BE2C (cell line): ENCODE data around the gene BMERB1.
"Not testable (repeated sequence)": the region's sequence is repeated elsewhere in the genome, so short reads cannot be mapped to it uniquely, and the experiment has no call there.

Experiments
- DNase-seq: peaks from one replicate; pipeline ENCODE4 v3.0.0-alpha.2; 2020
- H3K27me3 ChIP-seq: fragments of 250-450 bp; sonication (Bioruptor Pico); 2 replicates; pipeline ENCODE4 v1.5.1; 2020; ENCODE audit warnings: mild to moderate bottlenecking
- H3K36me3 ChIP-seq: fragments of 250-450 bp; sonication (Bioruptor Pico); 2 replicates; pipeline ENCODE4 v1.5.1; 2020; ENCODE audit warnings: mild to moderate bottlenecking
- H3K4me1 ChIP-seq: fragments of 250-450 bp; sonication (Bioruptor Pico); 2 replicates; pipeline ENCODE4 v1.5.1; 2020
- H3K4me3 ChIP-seq: 2 replicates; pipeline ENCODE4 v1.5.1; 2011; ENCODE audit warnings: low read depth, low read length
- H3K9me3 ChIP-seq: fragments of 250-450 bp; sonication (Bioruptor Pico); 2 replicates; pipeline ENCODE4 v1.5.1; 2020
- TF ChIP-seq, protein P1 (sequence below): IDR thresholded peaks from 2 replicates; pipeline ENCODE4 v1.5.1; 2012; ENCODE audit warnings: mild to moderate bottlenecking, low read depth, low read length

The BMERB1 gene

DNA sequence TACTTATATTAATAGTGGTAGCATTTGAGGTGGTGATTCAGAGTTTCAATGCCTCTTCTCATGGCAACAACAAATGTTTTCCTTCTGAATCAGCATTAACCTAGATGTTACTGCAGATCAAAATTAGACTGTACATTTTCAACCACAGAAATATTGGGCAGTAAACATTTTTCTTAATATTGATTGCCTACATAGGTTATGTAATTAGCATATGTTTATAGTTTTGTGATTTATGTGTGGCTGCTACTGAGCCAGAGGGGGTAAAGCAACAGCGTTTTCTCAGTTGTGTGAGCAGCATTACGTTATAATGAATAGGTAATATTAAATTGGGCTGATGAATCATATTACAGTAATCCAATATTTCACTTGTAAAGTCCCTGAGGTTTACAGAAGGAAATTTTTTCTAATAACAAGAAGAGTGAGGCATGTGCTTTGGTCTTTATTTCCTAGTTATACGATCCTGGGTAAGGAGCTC is 18.8 kb upstream of the BMERB1 start:
- Histone ChIP-seq H3K4me3 (no peak overlapping the region), H3K4me1 (peaks cover 6% of the 10 kb centered on the region), H3K27me3 (no peaks in the 10 kb centered on the region), H3K9me3 (no peaks in the 10 kb centered on the region), H3K36me3 (no peaks in the 10 kb centered on the region)
- DNase-seq: no peak
- TF ChIP-seq, protein P1, sequence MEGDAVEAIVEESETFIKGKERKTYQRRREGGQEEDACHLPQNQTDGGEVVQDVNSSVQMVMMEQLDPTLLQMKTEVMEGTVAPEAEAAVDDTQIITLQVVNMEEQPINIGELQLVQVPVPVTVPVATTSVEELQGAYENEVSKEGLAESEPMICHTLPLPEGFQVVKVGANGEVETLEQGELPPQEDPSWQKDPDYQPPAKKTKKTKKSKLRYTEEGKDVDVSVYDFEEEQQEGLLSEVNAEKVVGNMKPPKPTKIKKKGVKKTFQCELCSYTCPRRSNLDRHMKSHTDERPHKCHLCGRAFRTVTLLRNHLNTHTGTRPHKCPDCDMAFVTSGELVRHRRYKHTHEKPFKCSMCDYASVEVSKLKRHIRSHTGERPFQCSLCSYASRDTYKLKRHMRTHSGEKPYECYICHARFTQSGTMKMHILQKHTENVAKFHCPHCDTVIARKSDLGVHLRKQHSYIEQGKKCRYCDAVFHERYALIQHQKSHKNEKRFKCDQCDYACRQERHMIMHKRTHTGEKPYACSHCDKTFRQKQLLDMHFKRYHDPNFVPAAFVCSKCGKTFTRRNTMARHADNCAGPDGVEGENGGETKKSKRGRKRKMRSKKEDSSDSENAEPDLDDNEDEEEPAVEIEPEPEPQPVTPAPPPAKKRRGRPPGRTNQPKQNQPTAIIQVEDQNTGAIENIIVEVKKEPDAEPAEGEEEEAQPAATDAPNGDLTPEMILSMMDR: no peak

DNA sequence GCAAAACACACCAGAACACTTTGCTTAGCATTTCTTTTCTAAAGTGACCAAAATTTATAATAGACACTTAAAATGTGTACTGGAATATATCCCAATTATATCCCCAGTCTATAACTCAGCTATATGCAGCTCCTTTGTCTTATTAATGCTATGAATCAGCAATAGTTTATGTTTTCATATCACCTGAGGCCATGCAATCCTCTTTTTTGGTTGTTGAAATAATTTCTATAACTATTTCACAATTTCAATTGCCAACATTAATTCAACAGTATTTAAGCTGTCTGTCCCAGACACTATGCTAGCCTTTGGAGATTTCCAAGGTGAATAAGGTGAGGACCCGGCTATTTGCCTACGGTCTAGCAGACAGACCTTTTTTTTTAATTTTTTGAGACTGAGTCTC is 17.2 kb upstream of the BMERB1 start:
- Histone ChIP-seq H3K4me1 (peaks cover 6% of the 10 kb centered on the region), H3K36me3 (no peaks in the 10 kb centered on the region), H3K9me3 (no peaks in the 10 kb centered on the region), H3K27me3 (no peaks in the 10 kb centered on the region), H3K4me3 (no peak overlapping the region)
- TF ChIP-seq, protein P1: no peak
- DNase-seq: no peak

DNA sequence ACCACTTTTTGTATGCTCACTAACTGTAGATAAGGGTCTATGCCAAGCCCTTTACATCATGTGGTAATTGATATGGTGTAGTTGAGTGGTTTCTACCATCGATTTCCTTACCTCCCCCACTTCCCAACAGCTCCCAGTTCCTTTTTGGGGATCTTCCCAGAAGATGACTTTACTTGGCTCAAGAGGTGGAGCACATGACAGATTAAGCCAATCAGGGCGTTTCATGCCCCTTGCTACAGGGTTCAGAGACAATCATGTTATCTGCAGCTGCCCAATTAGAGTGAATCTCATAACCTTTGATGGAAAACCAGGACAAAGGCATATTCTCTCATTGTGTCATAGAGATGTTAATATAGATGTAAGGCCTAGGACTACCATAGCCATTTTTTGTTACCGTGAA is 16.2 kb upstream of the BMERB1 start:
- peaks cover 6% of the 10 kb centered on the region for H3K4me1 ChIP-seq
- TF ChIP-seq, protein P1: no peak
- DNase-seq: no peak
- no peak overlapping the region for H3K4me3 ChIP-seq
- H3K36me3 ChIP-seq: no peaks in the 10 kb centered on the region
- H3K27me3 ChIP-seq: no peaks in the 10 kb centered on the region
- no peaks in the 10 kb centered on the region for H3K9me3 ChIP-seq

DNA sequence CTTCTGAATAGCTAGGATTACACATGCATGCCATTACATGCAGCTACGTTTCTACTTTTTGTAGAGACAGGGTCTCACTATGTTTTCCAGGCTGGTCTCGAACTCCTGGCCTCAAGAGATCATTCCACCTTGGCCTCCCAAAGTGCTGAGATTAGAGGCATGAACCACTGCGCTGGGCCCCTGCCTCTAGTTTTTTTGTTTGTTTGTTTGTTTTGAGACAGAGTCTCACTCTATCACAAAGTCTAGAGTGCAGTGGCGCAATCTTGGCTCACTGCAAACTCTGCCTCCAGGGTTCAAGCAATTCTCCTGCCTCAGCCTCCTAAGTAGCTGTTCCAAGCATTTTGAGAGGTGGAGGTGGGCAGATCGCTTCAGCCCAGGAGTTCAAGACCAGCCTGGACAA is 12.7 kb upstream of the BMERB1 start:
- H3K4me3 ChIP-seq, H3K27me3 ChIP-seq, H3K9me3 ChIP-seq: not testable (repeated sequence)

DNA sequence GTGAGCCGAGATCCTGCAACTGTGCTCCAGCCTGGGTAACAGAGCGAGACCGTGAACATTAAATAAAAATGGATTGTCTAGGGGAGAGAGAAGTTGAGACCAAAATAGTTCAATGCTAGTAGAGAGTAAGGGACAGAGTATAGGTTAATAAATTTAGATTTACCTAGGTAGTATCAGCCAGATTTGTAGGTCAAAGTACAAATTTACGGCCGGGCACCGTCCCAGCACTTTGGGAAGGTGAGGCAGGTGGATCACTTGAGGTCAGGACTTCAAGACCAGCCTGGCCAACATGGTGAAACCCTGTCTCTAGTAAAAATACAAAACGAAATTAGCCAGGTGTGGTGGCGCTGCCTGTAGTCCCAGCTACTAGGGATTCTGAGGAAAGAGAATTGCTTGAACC is 12.2 kb upstream of the BMERB1 start:
- no peak for DNase-seq

More for the DNA sequence above, 12.7 kb upstream of the BMERB1 start:
- not testable (repeated sequence) for DNase-seq, H3K36me3 ChIP-seq, H3K4me1 ChIP-seq

DNA sequence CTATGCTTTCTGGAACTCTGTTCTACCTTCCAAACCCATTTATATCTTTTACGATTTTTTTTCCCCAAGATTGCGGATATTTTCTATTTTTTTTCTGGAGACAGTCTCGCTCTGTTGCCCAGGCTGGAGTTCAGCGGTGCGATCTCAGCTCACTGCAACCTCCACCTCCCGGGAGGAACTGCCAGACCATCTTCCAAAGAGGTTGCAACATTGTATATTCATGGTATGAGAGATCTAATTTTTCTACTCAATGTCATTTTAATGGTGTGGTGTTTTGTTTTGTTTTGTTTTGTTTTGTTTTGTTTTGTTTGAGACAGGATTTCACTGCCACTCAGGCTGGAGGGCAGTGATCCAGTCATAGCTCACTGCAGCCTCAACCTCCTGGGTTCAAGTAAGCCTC is 8.5 kb upstream of the BMERB1 start:
- TF ChIP-seq, protein P1: no peak
- H3K4me3 ChIP-seq: no peak overlapping the region
- H3K27me3 ChIP-seq: no peaks in the 10 kb centered on the region
- DNase-seq: no peak
- H3K36me3 ChIP-seq: no peaks in the 10 kb centered on the region
- no peaks in the 10 kb centered on the region; the same call in 1 of the 2 replicates for H3K9me3 ChIP-seq
- H3K4me1 ChIP-seq: no peaks in the 10 kb centered on the region

More for the DNA sequence above, 12.2 kb upstream of the BMERB1 start:
- H3K9me3 ChIP-seq: no peaks in the 10 kb centered on the region
- no peak overlapping the region for H3K4me3 ChIP-seq
- no peaks in the 10 kb centered on the region for H3K36me3 ChIP-seq
- TF ChIP-seq, protein P1: no peak
- H3K27me3 ChIP-seq: no peaks in the 10 kb centered on the region
- peaks cover 6% of the 10 kb centered on the region for H3K4me1 ChIP-seq

DNA sequence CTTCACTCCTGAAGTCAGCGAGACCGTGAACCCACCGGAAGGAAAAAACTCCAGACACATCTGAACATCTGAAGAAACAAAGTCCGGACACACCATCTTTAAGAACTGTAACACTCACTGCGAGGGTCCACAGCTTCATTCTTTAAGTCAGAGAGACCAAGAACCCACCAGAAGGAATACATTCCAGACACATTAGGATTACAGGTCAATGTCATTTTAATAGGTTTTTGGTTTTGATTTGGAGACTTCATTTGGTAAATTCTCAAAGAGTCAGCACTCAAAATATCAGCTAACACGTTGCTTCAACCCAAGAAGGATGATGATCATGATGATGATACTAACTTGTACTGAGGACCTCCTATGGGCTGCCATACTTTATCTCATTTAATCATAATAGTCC is 7.6 kb upstream of the BMERB1 start:
- no peaks in the 10 kb centered on the region; the same call in 1 of the 2 replicates for H3K9me3 ChIP-seq
- TF ChIP-seq, protein P1: no peak
- no peaks in the 10 kb centered on the region for H3K4me1 ChIP-seq
- no peak for DNase-seq
- no peaks in the 10 kb centered on the region for H3K27me3 ChIP-seq
- no peak overlapping the region for H3K4me3 ChIP-seq
- no peaks in the 10 kb centered on the region for H3K36me3 ChIP-seq
